Measurements from ENCODE around the gene CCDC188. TPM values are rescaled to one million over a fixed set of nuclear protein-coding genes. Genes with fewer than 3 reads are reported as not detected.

CCDC188 gene
- total and polyA plus RNA-seq, 2 of the 8 experiments (the other 6 are each of a cell fraction or from before 2014, with no cell fraction given): not detected

- no peak overlapping the region for H4K5ac ChIP-seq (ENCODE audit: insufficient read length, low read depth, low read length)
- H3K4ac ChIP-seq (replicated peaks; ENCODE audit: insufficient read length, low read depth, low read length): no peak overlapping the region
- H3K18ac ChIP-seq (ENCODE audit: extremely low read depth, low read length): no peak overlapping the region
- POLR2A ChIA-PET (ENCODE audit: partially characterized antibody): no interaction called here
- H4K91ac ChIP-seq (replicated peaks; ENCODE audit: insufficient read length, low read length): no peak overlapping the region
- no peaks in the 10 kb centered on the region for H4K20me1 ChIP-seq (replicated peaks in 1 of 2; ENCODE audit: control insufficient read depth in 1 of 2, insufficient read depth in 2 of 2, low read length in 2 of 2)
- H3K4me1 ChIP-seq (replicated peaks in 1 of 4; ENCODE audit: control insufficient read depth in 3 of 4, insufficient read depth in 4 of 4, low read length in 3 of 4): peaks cover 0 to 2% (median 0%) of the 10 kb centered on the region in 4 experiments; a peak in 1 of 7 replicates
- FAIRE-seq (no peak), DNase-seq (ENCODE audit: low read depth in 1 of 2, low spot score in 2 of 2) (no peak)
- no peak overlapping the region for H2AFZ ChIP-seq (ENCODE audit: low read length)
- CTCF ChIA-PET (ENCODE audit: partially characterized antibody): interaction anchor here (0.9 to 2.7 kb wide), 5 partner anchors 12 to 126 kb away, joined by 3 to 9 read pairs (median 3); no protein-coding TSS in a partner anchor
- no peak overlapping the region for H3K4me2 ChIP-seq (ENCODE audit: insufficient read depth in 1 of 2, low read depth in 2 of 2, low read length in 2 of 2)
- no peak overlapping the region for H2BK120ac ChIP-seq (replicated peaks; ENCODE audit: low read depth, low read length)
- H2AK5ac ChIP-seq (ENCODE audit: low read depth, low read length): no peak overlapping the region
- 78% methylated on average over 6 of the region's 10 CpGs; no CpG with 5 or more reads in 1 of the 2 experiments for WGBS, 2 experiments (ENCODE audit: extremely low coverage in 1 of 2, insufficient coverage in 1 of 2, insufficient read length in 1 of 2, insufficient replicate concordance in 2 of 2, low coverage in 1 of 2, low lambda C conversion rate in 2 of 2, missing lambda C conversion rate in 1 of 2)
- no peak overlapping the region for H3K14ac ChIP-seq (ENCODE audit: insufficient read length)
- TF ChIP-seq, protein P1, sequence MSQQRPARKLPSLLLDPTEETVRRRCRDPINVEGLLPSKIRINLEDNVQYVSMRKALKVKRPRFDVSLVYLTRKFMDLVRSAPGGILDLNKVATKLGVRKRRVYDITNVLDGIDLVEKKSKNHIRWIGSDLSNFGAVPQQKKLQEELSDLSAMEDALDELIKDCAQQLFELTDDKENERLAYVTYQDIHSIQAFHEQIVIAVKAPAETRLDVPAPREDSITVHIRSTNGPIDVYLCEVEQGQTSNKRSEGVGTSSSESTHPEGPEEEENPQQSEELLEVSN (IDR thresholded peaks at IDR 0.05): no peak
- no peak overlapping the region for H3K23ac ChIP-seq (ENCODE audit: insufficient read length)
- H3K23me2 ChIP-seq (ENCODE audit: low read depth, low read length): no peaks in the 10 kb centered on the region
- H3K9ac ChIP-seq (replicated peaks in 1 of 4; ENCODE audit: extremely low read depth in 1 of 4, low read depth in 3 of 4, low read length in 3 of 4): no peak overlapping the region
- no peak overlapping the region for H2BK15ac ChIP-seq (ENCODE audit: low read length)
- no peak overlapping the region for H2BK5ac ChIP-seq (ENCODE audit: low read depth, low read length)
- no peaks in the 10 kb centered on the region; a peak in 1 of 4 replicates for H3K9me3 ChIP-seq (ENCODE audit: insufficient read depth in 2 of 2, low read depth in 1 of 2, low read length in 1 of 2)
- H3K27me3 ChIP-seq (replicated peaks in 1 of 4; ENCODE audit: control insufficient read depth in 3 of 4, extremely low read depth in 1 of 4, insufficient read depth in 3 of 4, low read length in 3 of 4): no peaks in the 10 kb centered on the region
- H3K4me3 ChIP-seq (ENCODE audit: extremely low read depth in 1 of 4, insufficient read depth in 2 of 4, low read depth in 3 of 4, low read length in 4 of 4): no peak overlapping the region
- H3K27ac ChIP-seq (ENCODE audit: low read depth, low read length): no peak overlapping the region
- no peak overlapping the region for H3K56ac ChIP-seq (replicated peaks; ENCODE audit: insufficient read length, low read depth, low read length)
- no peak overlapping the region for H2BK12ac ChIP-seq (ENCODE audit: low read depth, low read length)
- no peaks in the 10 kb centered on the region for H3K79me1 ChIP-seq (ENCODE audit: low read depth, low read length)
- H2BK20ac ChIP-seq (ENCODE audit: low read length): no peak overlapping the region
- no peaks in the 10 kb centered on the region for H3K36me3 ChIP-seq (ENCODE audit: control insufficient read depth in 2 of 4, insufficient read depth in 4 of 4, low read length in 3 of 4)
- no peak overlapping the region for H4K8ac ChIP-seq (ENCODE audit: extremely low read depth, insufficient read depth, low read length)
- H3K79me2 ChIP-seq (ENCODE audit: control insufficient read depth in 1 of 2, insufficient read depth in 2 of 2, low read length in 2 of 2): no peaks in the 10 kb centered on the region
These were observed 18.5 kb upstream of the CCDC188 start for GRCh38 chr22:20169253-20169822.
